SK-N-SH treated with all-trans-retinoic acid at 6 μM for 48 hours (cell line): ENCODE measurements around the gene TGFB3.

Experiments used
- ATAC-seq: fragments of 200-7000 bp; cut with Tn5 transposase; 3 replicates; pipeline ENCODE4 v1.9.1; 2020; ENCODE audit warnings: mild to moderate bottlenecking, moderate library complexity
- ARNTL ChIP-seq: fragments of 450-650 bp; formaldehyde crosslinking; IDR thresholded peaks from 2 replicates; pipeline ENCODE4 v1.5.0; 2020; ENCODE audit warnings: low read depth, mild to moderate bottlenecking, moderate library complexity, borderline replicate concordance
- BACH2 ChIP-seq: fragments of 250-450 bp; sonication (Bioruptor Pico); IDR thresholded peaks from 2 replicates; pipeline ENCODE4 v1.9.0; 2021; ENCODE audit warnings: mild to moderate bottlenecking, borderline replicate concordance
- CSRNP3 ChIP-seq: fragments of 250-450 bp; sonication (Bioruptor Pico); IDR thresholded peaks from 2 replicates; pipeline ENCODE4 v1.5.1; 2021; ENCODE audit warnings: mild to moderate bottlenecking, moderate library complexity
- ESRRG ChIP-seq: fragments of 250-450 bp; sonication (Bioruptor Pico); IDR thresholded peaks from 2 replicates; pipeline ENCODE4 v1.6.1; 2021; ENCODE audit warnings: mild to moderate bottlenecking
- OSR1 ChIP-seq: fragments of 250-450 bp; sonication (Bioruptor Pico); IDR thresholded peaks from 2 replicates; pipeline ENCODE4 v1.8.0; 2022; ENCODE audit warnings: moderate library complexity, mild to moderate bottlenecking, inconsistent platforms
- PATZ1 ChIP-seq: fragments of 250-450 bp; sonication (Bioruptor Pico); IDR thresholded peaks from 2 replicates; pipeline ENCODE4 v1.8.0; 2020; ENCODE audit warnings: mild to moderate bottlenecking, moderate library complexity, borderline replicate concordance
- PPARA ChIP-seq: fragments of 250-450 bp; sonication (Bioruptor Pico); IDR thresholded peaks from 2 replicates; pipeline ENCODE4 v1.5.0; 2020; ENCODE audit warnings: mild to moderate bottlenecking, borderline replicate concordance
- SNAI2 ChIP-seq: fragments of 250-450 bp; sonication (Bioruptor Pico); IDR thresholded peaks from 2 replicates; pipeline ENCODE4 v1.5.0; 2020; ENCODE audit warnings: mild to moderate bottlenecking, moderate library complexity
- ZC3H10 ChIP-seq: fragments of 250-450 bp; sonication (Bioruptor Pico); IDR thresholded peaks from 2 replicates; pipeline ENCODE4 v1.5.1; 2021; ENCODE audit warnings: mild to moderate bottlenecking, moderate library complexity
- ZFP3 ChIP-seq: fragments of 250-450 bp; sonication (Bioruptor Pico); IDR thresholded peaks from 2 replicates; pipeline ENCODE4 v1.5.0; 2020; ENCODE audit warnings: mild to moderate bottlenecking, moderate library complexity
- ZNF565 ChIP-seq: fragments of 450-650 bp; formaldehyde crosslinking; conservative IDR thresholded peaks from 2 replicates; pipeline ENCODE4 v1.5.0; 2020; ENCODE audit warnings: low read depth, mild to moderate bottlenecking, moderate library complexity
- TF ChIP-seq, protein P1 (sequence below): fragments of 250-450 bp; sonication (Bioruptor Pico); IDR thresholded peaks from 2 replicates; pipeline ENCODE4 v1.5.1; 2020; ENCODE audit warnings: low read depth, mild to moderate bottlenecking, moderate library complexity
- TF ChIP-seq, protein P2 (sequence below): fragments of 250-450 bp; sonication (Bioruptor Pico); IDR thresholded peaks from 2 replicates; pipeline ENCODE4 v1.5.0; 2020; ENCODE audit warnings: mild to moderate bottlenecking, moderate library complexity
- TF ChIP-seq, protein P3 (sequence below): fragments of 250-450 bp; sonication (Bioruptor Pico); IDR thresholded peaks from 2 replicates; pipeline ENCODE4 v1.8.0; 2021; ENCODE audit warnings: low read depth, mild to moderate bottlenecking, moderate library complexity, borderline replicate concordance

Gene TGFB3

DNA sequence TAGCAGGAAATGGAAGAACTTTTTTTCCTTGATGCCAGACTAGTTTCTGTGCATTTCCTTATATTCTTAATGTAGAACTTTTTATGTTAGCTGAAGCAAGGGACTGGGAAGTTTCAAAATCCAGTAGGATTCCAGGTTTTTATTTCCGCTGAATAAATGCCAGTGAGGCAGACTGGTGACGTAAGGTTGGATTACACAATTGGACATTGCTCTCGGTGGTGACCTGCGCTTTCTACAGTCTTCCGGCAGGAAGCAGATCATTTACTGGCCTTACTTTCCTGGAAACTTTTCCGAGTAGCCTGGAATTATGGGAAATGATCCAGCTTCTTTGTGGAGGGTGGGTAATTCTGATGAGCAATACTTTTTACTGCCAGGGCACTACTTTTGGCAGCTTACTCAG, 7.3 kb upstream of the TGFB3 start:
- no peak for ATAC-seq
- TF ChIP-seq PATZ1 (CRISPR knock-in tag): no peak
- TF ChIP-seq, protein P1, sequence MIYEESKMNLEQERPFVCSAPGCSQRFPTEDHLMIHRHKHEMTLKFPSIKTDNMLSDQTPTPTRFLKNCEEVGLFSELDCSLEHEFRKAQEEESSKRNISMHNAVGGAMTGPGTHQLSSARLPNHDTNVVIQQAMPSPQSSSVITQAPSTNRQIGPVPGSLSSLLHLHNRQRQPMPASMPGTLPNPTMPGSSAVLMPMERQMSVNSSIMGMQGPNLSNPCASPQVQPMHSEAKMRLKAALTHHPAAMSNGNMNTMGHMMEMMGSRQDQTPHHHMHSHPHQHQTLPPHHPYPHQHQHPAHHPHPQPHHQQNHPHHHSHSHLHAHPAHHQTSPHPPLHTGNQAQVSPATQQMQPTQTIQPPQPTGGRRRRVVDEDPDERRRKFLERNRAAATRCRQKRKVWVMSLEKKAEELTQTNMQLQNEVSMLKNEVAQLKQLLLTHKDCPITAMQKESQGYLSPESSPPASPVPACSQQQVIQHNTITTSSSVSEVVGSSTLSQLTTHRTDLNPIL (CRISPR knock-in tag): no peak
- no peak for TF ChIP-seq CSRNP3

DNA sequence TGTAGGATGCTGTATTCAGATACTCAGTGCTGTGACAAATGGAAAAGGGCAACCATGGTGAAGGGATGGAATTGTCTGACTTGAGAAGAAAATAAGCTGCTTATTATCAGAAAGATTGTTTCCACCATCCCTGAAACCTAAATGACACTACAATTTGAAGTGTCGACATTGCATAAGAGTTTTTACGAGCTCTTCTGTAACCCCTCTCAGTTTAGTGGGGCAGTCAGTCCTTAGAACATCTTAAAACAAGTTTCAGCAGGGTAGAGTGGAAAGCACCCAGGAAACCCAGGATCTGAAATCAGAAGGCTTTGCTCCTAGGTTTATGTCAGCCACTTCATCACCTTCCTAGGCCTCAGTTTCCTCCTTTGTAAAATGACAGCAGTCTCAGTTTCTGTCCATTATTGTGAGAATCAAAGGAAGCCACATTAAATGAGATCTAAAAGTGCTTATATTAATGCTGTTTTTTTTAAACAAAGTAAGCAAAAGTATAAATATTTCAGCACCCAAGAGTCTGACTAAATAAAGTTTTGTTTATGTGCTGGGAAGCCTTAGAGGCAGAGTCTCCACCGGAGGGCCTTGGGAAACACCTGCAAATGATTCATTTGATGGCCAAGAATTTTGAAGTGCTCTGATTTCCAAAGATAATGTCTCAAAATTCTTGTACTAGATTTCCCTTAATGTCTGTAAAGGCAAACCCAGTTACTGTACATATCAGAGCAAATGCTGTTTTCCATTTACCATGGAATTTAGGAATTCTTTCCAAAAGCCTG, 5.6 kb upstream of the TGFB3 start:
- ATAC-seq: no peak
- TF ChIP-seq, protein P2, sequence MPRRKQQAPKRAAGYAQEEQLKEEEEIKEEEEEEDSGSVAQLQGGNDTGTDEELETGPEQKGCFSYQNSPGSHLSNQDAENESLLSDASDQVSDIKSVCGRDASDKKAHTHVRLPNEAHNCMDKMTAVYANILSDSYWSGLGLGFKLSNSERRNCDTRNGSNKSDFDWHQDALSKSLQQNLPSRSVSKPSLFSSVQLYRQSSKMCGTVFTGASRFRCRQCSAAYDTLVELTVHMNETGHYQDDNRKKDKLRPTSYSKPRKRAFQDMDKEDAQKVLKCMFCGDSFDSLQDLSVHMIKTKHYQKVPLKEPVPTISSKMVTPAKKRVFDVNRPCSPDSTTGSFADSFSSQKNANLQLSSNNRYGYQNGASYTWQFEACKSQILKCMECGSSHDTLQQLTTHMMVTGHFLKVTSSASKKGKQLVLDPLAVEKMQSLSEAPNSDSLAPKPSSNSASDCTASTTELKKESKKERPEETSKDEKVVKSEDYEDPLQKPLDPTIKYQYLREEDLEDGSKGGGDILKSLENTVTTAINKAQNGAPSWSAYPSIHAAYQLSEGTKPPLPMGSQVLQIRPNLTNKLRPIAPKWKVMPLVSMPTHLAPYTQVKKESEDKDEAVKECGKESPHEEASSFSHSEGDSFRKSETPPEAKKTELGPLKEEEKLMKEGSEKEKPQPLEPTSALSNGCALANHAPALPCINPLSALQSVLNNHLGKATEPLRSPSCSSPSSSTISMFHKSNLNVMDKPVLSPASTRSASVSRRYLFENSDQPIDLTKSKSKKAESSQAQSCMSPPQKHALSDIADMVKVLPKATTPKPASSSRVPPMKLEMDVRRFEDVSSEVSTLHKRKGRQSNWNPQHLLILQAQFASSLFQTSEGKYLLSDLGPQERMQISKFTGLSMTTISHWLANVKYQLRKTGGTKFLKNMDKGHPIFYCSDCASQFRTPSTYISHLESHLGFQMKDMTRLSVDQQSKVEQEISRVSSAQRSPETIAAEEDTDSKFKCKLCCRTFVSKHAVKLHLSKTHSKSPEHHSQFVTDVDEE (CRISPR knock-in tag): no peak
- TF ChIP-seq SNAI2 (CRISPR knock-in tag) (no peak), ZC3H10 (CRISPR knock-in tag) (no peak), ZFP3 (CRISPR knock-in tag) (no peak), CSRNP3 (no peak), OSR1 (no peak), ARNTL (CRISPR knock-in tag) (no peak), BACH2 (CRISPR knock-in tag) (no peak), ESRRG (CRISPR knock-in tag) (no peak), PPARA (CRISPR knock-in tag) (no peak)
- TF ChIP-seq, protein P3, sequence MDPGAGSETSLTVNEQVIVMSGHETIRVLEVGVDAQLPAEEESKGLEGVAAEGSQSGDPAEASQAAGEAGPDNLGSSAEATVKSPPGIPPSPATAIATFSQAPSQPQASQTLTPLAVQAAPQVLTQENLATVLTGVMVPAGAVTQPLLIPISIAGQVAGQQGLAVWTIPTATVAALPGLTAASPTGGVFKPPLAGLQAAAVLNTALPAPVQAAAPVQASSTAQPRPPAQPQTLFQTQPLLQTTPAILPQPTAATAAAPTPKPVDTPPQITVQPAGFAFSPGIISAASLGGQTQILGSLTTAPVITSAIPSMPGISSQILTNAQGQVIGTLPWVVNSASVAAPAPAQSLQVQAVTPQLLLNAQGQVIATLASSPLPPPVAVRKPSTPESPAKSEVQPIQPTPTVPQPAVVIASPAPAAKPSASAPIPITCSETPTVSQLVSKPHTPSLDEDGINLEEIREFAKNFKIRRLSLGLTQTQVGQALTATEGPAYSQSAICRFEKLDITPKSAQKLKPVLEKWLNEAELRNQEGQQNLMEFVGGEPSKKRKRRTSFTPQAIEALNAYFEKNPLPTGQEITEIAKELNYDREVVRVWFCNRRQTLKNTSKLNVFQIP (CRISPR knock-in tag): no peak
- TF ChIP-seq, protein P1 (CRISPR knock-in tag): no peak

DNA sequence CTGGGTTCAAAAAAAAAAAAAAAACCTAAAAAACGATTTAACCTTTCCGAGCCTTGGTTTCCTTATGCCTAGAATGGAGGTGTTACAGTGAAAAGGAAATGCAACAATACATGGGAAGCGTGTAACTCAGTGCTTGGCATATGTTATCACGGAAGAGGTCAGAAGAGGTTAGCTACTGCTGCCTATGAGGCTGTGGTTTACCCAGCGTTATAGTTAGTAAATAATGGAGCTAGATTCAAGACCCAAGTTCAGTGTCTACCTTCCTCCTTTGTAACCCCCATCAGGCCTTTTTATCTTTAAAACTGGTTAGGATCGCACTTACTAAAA, 4.6 kb upstream of the TGFB3 start:
- TF ChIP-seq, protein P1 (CRISPR knock-in tag): no peak
- no peak for TF ChIP-seq ZNF565
- TF ChIP-seq ZC3H10 (CRISPR knock-in tag): no peak
- no peak for ATAC-seq
